Vein endothelial cell (primary cell): ENCODE results near the gene PGM2. TPM values are rescaled to one million over a fixed set of nuclear protein-coding genes. Genes with fewer than 3 reads are reported as not detected.

Experiments
- total RNA-seq: library from RNA; depleted of rRNA; stranded (reverse); fragments of >200 nt; gene quantifications from 2 replicates; pipeline ENCODE4 v1.2.3, GENCODE V29; 2012

Gene PGM2
- 48.3 and 51.6 TPM in 2 replicates for total RNA-seq

DNA sequence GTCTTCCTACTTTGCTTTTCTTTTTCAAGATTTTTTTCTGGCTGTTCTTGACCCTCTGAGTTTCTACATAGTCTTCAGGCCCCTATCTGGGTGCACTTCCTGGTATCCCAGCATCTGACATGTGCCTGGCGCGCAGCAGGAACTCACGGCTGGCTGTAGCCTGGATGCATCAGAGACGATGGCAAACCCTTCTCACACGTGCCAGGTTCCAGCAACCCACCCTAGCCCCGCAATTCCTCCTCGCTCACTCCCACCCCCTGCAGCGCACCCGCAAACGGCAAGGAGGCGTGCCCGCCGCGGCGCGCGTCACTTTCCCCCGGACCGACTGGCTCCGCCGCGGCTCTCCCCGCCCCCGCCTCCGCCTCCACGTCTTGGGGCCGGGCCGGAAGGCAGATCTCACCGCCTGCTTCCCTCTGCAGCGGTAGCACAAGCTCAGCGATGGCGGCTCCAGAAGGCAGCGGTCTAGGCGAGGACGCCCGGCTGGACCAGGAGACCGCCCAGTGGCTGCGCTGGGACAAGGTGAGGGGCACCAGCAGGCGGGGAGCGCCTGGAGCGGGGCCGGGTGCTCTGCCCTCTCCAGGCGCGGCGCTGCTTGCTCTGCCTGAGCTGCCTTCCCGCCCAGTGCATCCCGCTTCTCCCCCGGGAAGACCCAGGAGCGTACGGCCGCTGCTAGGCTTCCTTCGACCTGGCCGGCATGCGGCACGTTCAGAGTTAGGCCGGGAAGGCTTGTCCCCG lies at the start of gene PGM2:
PGM2 (plus strand) TSS at position 392 of the 735 bp plus-strand sequence; CDS start at position 439, 47 bp downstream.

DNA sequence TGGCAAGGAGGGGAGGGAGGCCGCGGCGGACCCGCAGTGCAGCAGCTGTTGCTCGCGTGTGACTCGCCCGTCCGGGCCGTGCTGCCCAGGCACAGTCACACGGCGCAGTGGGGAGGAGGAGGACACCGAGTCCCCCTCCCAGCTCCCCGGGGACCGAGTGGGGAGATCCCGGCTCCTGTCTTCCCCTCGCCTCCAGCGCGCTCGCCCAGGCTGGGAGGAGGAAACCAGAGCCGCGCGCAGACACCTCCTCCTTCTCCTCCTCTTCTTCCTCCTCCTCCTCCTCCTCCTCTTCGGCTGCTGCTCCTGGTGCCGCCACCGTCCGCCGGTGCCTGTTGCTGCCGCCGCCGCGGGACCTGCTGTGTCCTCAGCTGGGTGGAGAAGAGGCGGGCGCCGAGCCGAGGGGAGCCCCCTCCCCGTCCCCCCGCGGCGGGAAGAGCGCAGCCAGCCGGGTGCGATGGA lies 64.3 kb downstream of the PGM2 start, which contains the start of gene TBC1D1:
TBC1D1 (plus strand) TSS at position 284 of the 459 bp plus-strand sequence. CDS start 11,012 bp downstream, outside the sequence.

Other genes with a start within 250 kb of the PGM2 start
- 235 and 241 TPM in 2 replicates for gene RELL1, start 140.3 kb upstream of the PGM2 start, total RNA-seq
- 128 and 131 TPM in 2 replicates for gene TBC1D1, start 64.4 kb downstream of the PGM2 start, total RNA-seq
- gene PTTG2, start 133.7 kb downstream of the PGM2 start, total RNA-seq, result not detected in 2 replicates